Stimulated activated naive CD8-positive, alpha-beta T cell treated with anti-CD3 and anti-CD28 coated beads, Interleukin-15, amount 100 ng/mL, for 72 hours (primary cell): Measurements from ENCODE around the gene CACNG4.

ENCODE experiments used
- ATAC-seq: fragments of 150-1000 bp; cut with Tn5 transposase; 2 replicates; pipeline ENCODE4 v1.10.0; 2021; ENCODE audit warnings: mild to moderate bottlenecking, moderate library complexity
- DNase-seq, 2 donors: peaks; one replicate each; pipeline ENCODE4 v3.0.0; 2021 to 2022
- H3K27ac Mint-ChIP-seq, 2 donors: one replicate each; pipeline ENCODE4 v1.8.0; 2022; ENCODE audit warnings: mild to moderate bottlenecking in 2 of 2, mixed read lengths in 2 of 2, moderate library complexity in 2 of 2
- H3K27me3 Mint-ChIP-seq: one replicate; pipeline ENCODE4 v1.8.0; 2022; ENCODE audit warnings: mixed read lengths
- H3K4me1 Mint-ChIP-seq: one replicate; pipeline ENCODE4 v1.8.0; 2022; ENCODE audit warnings: mild to moderate bottlenecking, mixed read lengths
- H3K4me3 Mint-ChIP-seq, 2 donors: one replicate each; pipeline ENCODE4 v1.8.0; 2022; ENCODE audit warnings: mild to moderate bottlenecking in 2 of 2, mixed read lengths in 2 of 2, moderate library complexity in 1 of 2
- H3K9me3 Mint-ChIP-seq, 2 donors: one replicate each; pipeline ENCODE4 v1.8.0; 2022; ENCODE audit warnings: mixed read lengths in 2 of 2

The CACNG4 gene

DNA sequence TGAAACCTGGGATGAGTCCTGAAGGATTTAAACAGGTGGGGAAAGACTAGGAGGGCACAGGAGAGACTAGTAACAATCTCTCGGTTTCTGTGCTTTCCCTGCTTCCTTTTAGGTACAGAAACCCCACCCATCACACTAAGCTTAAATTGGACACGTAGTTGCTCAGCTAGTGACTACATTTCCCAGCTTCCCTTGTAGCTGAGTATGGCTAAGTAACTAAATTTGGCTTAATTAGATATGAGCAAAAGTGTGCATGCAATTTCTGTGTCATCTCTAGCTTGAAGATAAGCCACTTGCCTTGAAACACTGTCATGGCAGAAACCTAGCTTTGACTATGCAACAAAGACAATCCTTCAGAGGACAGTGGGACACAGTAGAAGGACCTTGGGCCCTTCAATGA lies 116.3 kb downstream of the CACNG4 start:
- ATAC-seq (peak; percentile 31), DNase-seq (no peak)
- Mint-ChIP-seq H3K4me1 (peaks cover 30% of the 10 kb centered on the region), H3K9me3 (no peaks in the 10 kb centered on the region), H3K4me3 (no peak overlapping the region), H3K27ac (peak overlapping the region in 1 of 2 donors; percentile 73), H3K27me3 (no peaks in the 10 kb centered on the region)

DNA sequence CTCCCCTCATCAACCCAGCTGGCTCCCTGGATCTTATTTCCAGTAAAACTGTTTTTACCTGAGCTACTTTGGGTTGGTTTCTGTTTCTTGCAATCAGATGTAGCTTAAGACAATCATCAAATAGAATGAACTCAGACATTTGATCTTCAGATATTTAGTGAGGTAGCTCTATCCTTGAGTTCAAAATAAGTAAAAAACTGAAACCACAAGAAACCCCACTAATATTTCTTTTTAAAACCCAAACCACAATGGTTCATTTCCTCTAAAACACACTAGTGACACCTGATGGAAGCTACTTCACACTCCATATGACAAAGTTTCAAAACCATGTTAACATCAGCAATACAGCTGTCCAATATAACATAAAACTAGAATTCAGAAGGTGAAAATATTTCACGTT lies 117.6 kb downstream of the CACNG4 start:
- DNase-seq (no peak), ATAC-seq (peak; percentile 74)
- Mint-ChIP-seq H3K9me3 (no peaks in the 10 kb centered on the region), H3K27ac (peak overlapping the region in 1 of 2 donors; percentile 85), H3K4me1 (peaks cover 30% of the 10 kb centered on the region), H3K4me3 (no peak overlapping the region), H3K27me3 (no peaks in the 10 kb centered on the region)
